NT2/D1 (cell line): ENCODE results near the gene VRK2.

ENCODE experiments used
- YY1 ChIP-seq: IDR thresholded peaks from 2 replicates; pipeline ENCODE4 v1.6.1; 2011; ENCODE audit not compliant: insufficient read length, insufficient read depth
- ZNF274 ChIP-seq: IDR thresholded peaks from 2 replicates; pipeline ENCODE4 v1.6.1; 2011; ENCODE audit warnings: mild to moderate bottlenecking, low read depth, low read length

- no peak for TF ChIP-seq YY1
- TF ChIP-seq ZNF274: no peak
These were observed 151.3 kb downstream of the VRK2 start for GRCh38 chr2:58197894-58198293.
